GM12878 (cell line): ENCODE data around the gene CLSTN2. TPM values are rescaled to one million over a fixed set of nuclear protein-coding genes. Genes with fewer than 3 reads are reported as not detected.

Source experiments
- ATAC-seq: fragments of 200-7000 bp; cut with Tn5 transposase; 3 replicates; pipeline ENCODE4 v1.9.1; 2020; ENCODE audit warnings: mild to moderate bottlenecking, moderate library complexity
- BruUV-seq: library from RNA; stranded (reverse); fragments of 400-500 nt; replicated peaks from 2 replicates; lab custom pipeline; 2021; lab: Mats Ljungman, UMichigan
- CTCF ChIA-PET: fragments of 300-600 bp; sonication (Branson Sonifier 250); formaldehyde crosslinking; extraction: SDS; loops from one replicate; lab custom pipeline; 2021; ENCODE audit warnings: inconsistent platforms; lab: Yijun Ruan, JAX
- POLR2A ChIA-PET: fragments of 350-600 bp; formaldehyde crosslinking; extraction: SDS; loops from one replicate; lab custom pipeline; 2021; ENCODE audit warnings: inconsistent platforms; lab: Charles Lee
- RAD21 ChIA-PET: fragments of 300-600 bp; sonication (Branson Sonifier 250); formaldehyde crosslinking; loops from one replicate; lab custom pipeline; 2023; ENCODE audit warnings: antibody characterized with exemption; ENCODE audit not compliant: unreplicated experiment; lab: Charles Lee
- SMC1A ChIA-PET: fragments of 300-600 bp; sonication (Branson Sonifier 250); formaldehyde crosslinking; loops from one replicate; lab custom pipeline; 2023; ENCODE audit not compliant: unreplicated experiment, uncharacterized antibody; lab: Charles Lee
- DNase-seq: peaks from one replicate; pipeline ENCODE4 v3.0.0-alpha.2; 2011; ENCODE audit warnings: low read depth, low spot score
- FAIRE-seq: peaks from 3 replicates; lab custom pipeline; 2011; peaks lifted over from hg19 to GRCh38; lab: Jason Lieb, UNC
- H2AFZ ChIP-seq: 2 replicates; pipeline ENCODE4 v1.6.0; 2011; ENCODE audit warnings: low read depth, low read length, control low read depth; ENCODE audit not compliant: control insufficient read depth
- H3K27ac ChIP-seq: 2 replicates; pipeline ENCODE4 v1.5.1; 2011; ENCODE audit warnings: control low read depth; ENCODE audit not compliant: control insufficient read depth, insufficient read depth
- H3K27me3 ChIP-seq, 2 experiments: replicated peaks in 1 of 2; 2 replicates each; pipeline versions ENCODE4 v1.6.0 to v1.6.1; 2011; ENCODE audit warnings: low read length in 1 of 2; ENCODE audit not compliant: control insufficient read depth in 2 of 2, insufficient read depth in 2 of 2
- H3K36me3 ChIP-seq, 2 experiments: 2 replicates each; pipeline ENCODE4 v1.5.1; 2011; ENCODE audit warnings: low read length in 1 of 2; ENCODE audit not compliant: control insufficient read depth in 2 of 2, insufficient read depth in 2 of 2
- H3K4me1 ChIP-seq: 2 replicates; pipeline ENCODE4 v1.6.1; 2011; ENCODE audit warnings: mild to moderate bottlenecking, low read length, moderate library complexity, mixed read lengths; ENCODE audit not compliant: control insufficient read depth, insufficient read depth
- H3K4me2 ChIP-seq: 2 replicates; pipeline ENCODE4 v1.6.0; 2011; ENCODE audit warnings: control low read depth; ENCODE audit not compliant: control insufficient read depth, insufficient read depth
- H3K4me3 ChIP-seq: fragments of 200-600 bp; sonication (generic); 2 replicates; pipeline ENCODE4 v1.5.1; 2016
- H3K79me2 ChIP-seq: 2 replicates; pipeline ENCODE4 v1.6.0; 2011; ENCODE audit warnings: low read length; ENCODE audit not compliant: control insufficient read depth, insufficient read depth
- H3K9ac ChIP-seq: 2 replicates; pipeline ENCODE4 v1.8.0; 2011; ENCODE audit warnings: low read length, control low read depth, mixed read lengths; ENCODE audit not compliant: control insufficient read depth, insufficient read depth
- H3K9me3 ChIP-seq: replicated peaks from 3 replicates; pipeline ENCODE4 v1.5.1; 2011; ENCODE audit warnings: mild to moderate bottlenecking, low read length; ENCODE audit not compliant: control insufficient read depth, insufficient read depth
- H4K20me1 ChIP-seq: 2 replicates; pipeline ENCODE4 v1.6.0; 2011; ENCODE audit not compliant: control insufficient read depth, insufficient read depth
- BCL11A ChIP-seq: IDR thresholded peaks from 2 replicates; pipeline ENCODE4 v1.6.1; 2011; ENCODE audit warnings: low read depth, low read length
- BMI1 ChIP-seq: fragments of 450-650 bp; IDR thresholded peaks from 2 replicates; pipeline ENCODE4 v1.6.1; 2016; ENCODE audit warnings: mild to moderate bottlenecking, moderate library complexity, borderline replicate concordance
- CHD4 ChIP-seq: fragments of 200-600 bp; sonication (generic); IDR thresholded peaks from 2 replicates; pipeline ENCODE4 v1.6.1; 2016; ENCODE audit warnings: mild to moderate bottlenecking
- CREM ChIP-seq: IDR thresholded peaks from 2 replicates; pipeline ENCODE4 v1.6.1; 2014; ENCODE audit warnings: antibody characterized with exemption, low read depth
- E2F4 ChIP-seq: IDR thresholded peaks from 2 replicates; pipeline ENCODE4 v1.6.1; 2012; ENCODE audit warnings: low read depth, low read length, improper control_type of control experiment
- KDM1A ChIP-seq: fragments of 200-600 bp; sonication (generic); IDR thresholded peaks from 2 replicates; pipeline ENCODE4 v1.6.1; 2016; ENCODE audit warnings: borderline replicate concordance
- LARP7 ChIP-seq: fragments of 450-650 bp; IDR thresholded peaks from 2 replicates; pipeline ENCODE4 v1.6.1; 2017; ENCODE audit warnings: mild to moderate bottlenecking
- POLR2AphosphoS5 ChIP-seq: IDR thresholded peaks from 2 replicates; pipeline ENCODE4 v1.6.1; 2011; ENCODE audit warnings: mild to moderate bottlenecking, low read length, inconsistent platforms
- RAD21 ChIP-seq: IDR thresholded peaks from 2 replicates; pipeline ENCODE4 v1.6.1; 2011; ENCODE audit warnings: mild to moderate bottlenecking, low read depth, low read length, moderate library complexity; ENCODE audit not compliant: insufficient read depth
- RB1 ChIP-seq: fragments of 450-650 bp; formaldehyde crosslinking; IDR thresholded peaks from 2 replicates; pipeline ENCODE4 v1.6.1; 2017; ENCODE audit warnings: mild to moderate bottlenecking, borderline replicate concordance
- SPI1 ChIP-seq: IDR thresholded peaks from 2 replicates; pipeline ENCODE4 v1.6.1; 2011; ENCODE audit warnings: low read depth, mild to moderate bottlenecking, low read length, moderate library complexity, borderline replicate concordance; ENCODE audit not compliant: insufficient read depth
- STAT3 ChIP-seq: IDR thresholded peaks from 2 replicates; pipeline ENCODE4 v1.6.1; 2011; ENCODE audit warnings: low read depth, low read length, improper control_type of control experiment
- ZNF622 ChIP-seq: fragments of 450-650 bp; IDR thresholded peaks from 2 replicates; pipeline ENCODE4 v1.6.1; 2017; ENCODE audit warnings: mild to moderate bottlenecking, inconsistent platforms
- WGBS: methylation state at CpG from one replicate; pipeline ENCODE4 v1.1.6; 2016; ENCODE audit warnings: low lambda C conversion rate; ENCODE audit not compliant: insufficient replicate concordance, insufficient coverage; ENCODE audit errors: missing lambda C conversion rate; 5-methylcytosine and 5-hydroxymethylcytosine counted together
- in situ Hi-C: fragments of 300-500 bp; cut with MboI; formaldehyde crosslinking; loops from 9 replicates; pipeline ENCODE4 v1.14.3; 2018; ENCODE audit warnings: mixed read lengths
- intact Hi-C: fragments of 100-400 bp; cut with micrococcal nuclease; formaldehyde crosslinking; loops from one replicate; pipeline ENCODE4 v1.14.2; 2022; ENCODE audit not compliant: unreplicated experiment
- polyA plus RNA-seq, 11 experiments: library from polyadenylated mRNA; depleted of rRNA in 4 of 11; unstranded in 6 of 11; stranded (reverse) in 5 of 11; fragments of >200 nt; fragmentation: Nextera tagmentation in 4 of 11; fragmentation: Illumina TruSeq in 1 of 11; extraction: Ambion mirVana in 4 of 11; extraction: Trizol in 1 of 11; gene quantifications; 1 replicate in 1 of 11; 2 replicates in 10 of 11; pipeline versions ENCODE4 v1.2.1 to v1.2.3, GENCODE V29; 2011 to 2016; ENCODE audit warnings: inconsistent platforms in 2 of 11, missing spikeins in 2 of 11, low read depth in 1 of 11
- total RNA-seq, 4 experiments: library from RNA; depleted of rRNA in 3 of 4; stranded (reverse); fragments of >200 nt in 3 of 4; fragmentation: Illumina TruSeq in 1 of 4; extraction: Trizol in 1 of 4; gene quantifications; 2 replicates each; pipeline versions ENCODE4 v1.2.1 to v1.2.3, GENCODE V29; 2013 to 2021
- TF ChIP-seq, protein P1 (sequence below): fragments of 450-650 bp; formaldehyde crosslinking; IDR thresholded peaks from 2 replicates; pipeline ENCODE4 v1.5.0; 2022; ENCODE audit warnings: mild to moderate bottlenecking, missing genetic modification characterization

Gene CLSTN2
- total and polyA plus RNA-seq, 10 of the 15 experiments (the other 5 are each of a cell fraction or from before 2014, with no cell fraction given) = under 0.01 to 0.10 (median under 0.01) TPM; not detected in 5

GRCh38 chr3:140523600-140523999 is 588.6 kb downstream of the CLSTN2 start:
- Histone ChIP-seq H3K4me1 (no peaks in the 10 kb centered on the region), H3K79me2 (no peaks in the 10 kb centered on the region), H3K27ac (no peak overlapping the region), H3K4me3 (no peak overlapping the region), H3K9ac (no peak overlapping the region), H2AFZ (no peak overlapping the region), H3K36me3 (no peaks in the 10 kb centered on the region), H3K27me3 (peaks cover 2% of the 10 kb centered on the region in 2 experiments; a peak in 3 of 4 replicates), H3K9me3 (no peaks in the 10 kb centered on the region; the same call in 2 of the 3 replicates), H3K4me2 (no peak overlapping the region), H4K20me1 (no peaks in the 10 kb centered on the region)
- ATAC-seq (no peak), FAIRE-seq (no peak), DNase-seq (no peak)
- TF ChIP-seq STAT3 (no peak), BCL11A (no peak), RAD21 (no peak), CHD4 (no peak), ZNF622 (no peak), KDM1A (no peak), LARP7 (no peak), RB1 (no peak), CREM (no peak), SPI1 (no peak), POLR2AphosphoS5 (no peak), BMI1 (no peak), E2F4 (no peak)
- TF ChIP-seq, protein P1, sequence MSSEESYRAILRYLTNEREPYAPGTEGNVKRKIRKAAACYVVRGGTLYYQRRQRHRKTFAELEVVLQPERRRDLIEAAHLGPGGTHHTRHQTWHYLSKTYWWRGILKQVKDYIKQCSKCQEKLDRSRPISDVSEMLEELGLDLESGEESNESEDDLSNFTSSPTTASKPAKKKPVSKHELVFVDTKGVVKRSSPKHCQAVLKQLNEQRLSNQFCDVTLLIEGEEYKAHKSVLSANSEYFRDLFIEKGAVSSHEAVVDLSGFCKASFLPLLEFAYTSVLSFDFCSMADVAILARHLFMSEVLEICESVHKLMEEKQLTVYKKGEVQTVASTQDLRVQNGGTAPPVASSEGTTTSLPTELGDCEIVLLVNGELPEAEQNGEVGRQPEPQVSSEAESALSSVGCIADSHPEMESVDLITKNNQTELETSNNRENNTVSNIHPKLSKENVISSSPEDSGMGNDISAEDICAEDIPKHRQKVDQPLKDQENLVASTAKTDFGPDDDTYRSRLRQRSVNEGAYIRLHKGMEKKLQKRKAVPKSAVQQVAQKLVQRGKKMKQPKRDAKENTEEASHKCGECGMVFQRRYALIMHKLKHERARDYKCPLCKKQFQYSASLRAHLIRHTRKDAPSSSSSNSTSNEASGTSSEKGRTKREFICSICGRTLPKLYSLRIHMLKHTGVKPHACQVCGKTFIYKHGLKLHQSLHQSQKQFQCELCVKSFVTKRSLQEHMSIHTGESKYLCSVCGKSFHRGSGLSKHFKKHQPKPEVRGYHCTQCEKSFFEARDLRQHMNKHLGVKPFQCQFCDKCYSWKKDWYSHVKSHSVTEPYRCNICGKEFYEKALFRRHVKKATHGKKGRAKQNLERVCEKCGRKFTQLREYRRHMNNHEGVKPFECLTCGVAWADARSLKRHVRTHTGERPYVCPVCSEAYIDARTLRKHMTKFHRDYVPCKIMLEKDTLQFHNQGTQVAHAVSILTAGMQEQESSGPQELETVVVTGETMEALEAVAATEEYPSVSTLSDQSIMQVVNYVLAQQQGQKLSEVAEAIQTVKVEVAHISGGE (CRISPR knock-in tag) = no peak
- RAD21 ChIA-PET = no interaction called here
- in situ Hi-C loops = no loop called here
- CTCF ChIA-PET = no interaction called here
- 0% methylated on average over 1 of the region's 1 CpG for WGBS
- no TSS peak for BruUV-seq
- SMC1A ChIA-PET = no interaction called here
- POLR2A ChIA-PET = no interaction called here
- intact Hi-C loops = no loop called here
